ENCODE data around the gene ADCY7. TPM values are rescaled to one million over a fixed set of nuclear protein-coding genes. Genes with fewer than 3 reads are reported as not detected.
A peak's percentile ranks its signal among the peaks of the same experiment; 100 is the strongest.

ADCY7 gene
- total RNA-seq, 1 experiment from 2014 or later, result 4.0 TPM

DNA sequence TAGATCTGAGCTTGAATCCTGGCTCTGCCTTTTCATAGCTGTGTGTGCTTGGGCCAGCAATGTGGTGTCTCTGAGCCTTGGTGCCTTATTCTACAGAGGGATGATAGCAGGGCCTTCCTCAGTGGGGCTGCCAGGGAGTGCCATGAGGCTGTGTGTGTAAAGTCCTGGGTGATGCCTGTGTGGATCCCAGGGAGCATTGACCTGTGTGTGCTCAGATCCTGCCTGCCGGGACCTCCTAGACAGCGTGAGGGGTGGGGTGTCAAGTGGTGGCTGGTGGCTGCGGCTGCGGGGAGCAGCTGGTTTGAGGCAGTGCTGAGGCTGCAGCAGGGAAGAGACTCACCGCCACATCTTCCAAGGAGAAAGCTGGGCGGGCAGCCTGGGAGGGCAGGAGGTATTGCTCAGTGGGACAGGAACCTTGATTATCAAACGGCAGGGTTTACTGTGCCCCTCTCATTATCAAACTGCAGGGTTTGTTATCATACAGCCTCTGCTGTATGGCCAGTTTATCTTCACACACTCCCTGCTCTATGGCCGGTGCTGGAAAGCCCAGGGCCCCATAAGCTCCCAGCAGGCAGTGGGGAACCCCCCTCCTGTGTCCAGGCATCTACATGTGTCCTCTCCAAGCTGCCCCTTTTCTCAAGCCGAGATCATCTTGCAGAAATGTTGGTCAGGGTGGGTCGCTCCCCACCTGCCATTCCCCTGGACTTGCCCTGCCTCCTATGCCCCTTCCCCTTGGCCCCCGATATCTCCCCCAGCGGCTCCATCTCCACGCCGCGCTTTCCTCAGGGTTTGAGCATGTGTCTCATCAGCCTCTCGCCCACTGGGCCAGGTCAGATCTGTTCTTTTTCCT, 3.1 kb upstream of the ADCY7 start:
- Histone ChIP-seq H3K23ac (ENCODE audit: insufficient read length, low read depth, low read length) (no peak overlapping the region), H3K4me2 (ENCODE audit: insufficient read depth, insufficient read length, low read length) (no peak overlapping the region), H2BK120ac (ENCODE audit: low read depth, low read length, poor library complexity, severe bottlenecking) (no peak overlapping the region), H3T11ph (ENCODE audit: low read length) (no peak overlapping the region), H2BK20ac (ENCODE audit: low read depth, low read length, poor library complexity, severe bottlenecking) (no peak overlapping the region), H2BK5ac (ENCODE audit: insufficient read length, low read length) (no peak overlapping the region), H4K20me1 (ENCODE audit: control insufficient read depth, insufficient read depth, insufficient read length) (no peaks in the 10 kb centered on the region), H4K91ac (ENCODE audit: insufficient read length, low read depth, low read length) (no peak overlapping the region), H3K79me1 (ENCODE audit: insufficient read depth, low read depth, low read length, poor library complexity, severe bottlenecking) (no peaks in the 10 kb centered on the region), H3K56ac (ENCODE audit: insufficient read length, low read depth, low read length) (no peak overlapping the region), H3K27me3 (ENCODE audit: insufficient read depth, low read length) (no peaks in the 10 kb centered on the region), H3K9ac (ENCODE audit: extremely low read depth, insufficient read length, low read length) (no peak overlapping the region), H3K9me3 (ENCODE audit: control insufficient read depth, low read depth, low read length) (no peaks in the 10 kb centered on the region), H2BK12ac (ENCODE audit: insufficient read length, low read depth, low read length) (no peak overlapping the region), H3K79me2 (ENCODE audit: insufficient read depth, low read length) (no peaks in the 10 kb centered on the region), H3K4ac (ENCODE audit: low read depth, low read length) (no peak overlapping the region), H3K4me1 (ENCODE audit: insufficient read depth, low read length) (peaks cover 2% of the 10 kb centered on the region; the same call in 1 of the 2 replicates), H3K18ac (ENCODE audit: insufficient read length, low read depth, low read length) (no peak overlapping the region), H3K14ac (ENCODE audit: insufficient read depth, low read length) (no peak overlapping the region; the same call in 1 of the 2 replicates), H2AFZ (ENCODE audit: low read length) (no peak overlapping the region), H3K27ac (ENCODE audit: insufficient read length, low read depth, low read length) (no peak overlapping the region), H4K8ac (replicated peaks; ENCODE audit: insufficient read length, low read depth, low read length) (no peak overlapping the region), H2BK15ac (ENCODE audit: low read depth, low read length) (no peak overlapping the region), H3K23me2 (ENCODE audit: insufficient read length, low read depth, low read length, poor library complexity, severe bottlenecking) (no peaks in the 10 kb centered on the region), H2AK5ac (ENCODE audit: insufficient read length, low read length) (no peak overlapping the region), H4K5ac (ENCODE audit: insufficient read length, low read depth, low read length) (no peak overlapping the region)
- no CpG with 5 or more reads among the region's 16 CpGs for WGBS (ENCODE audit: extremely low coverage, insufficient read length, low lambda C conversion rate)
- peaks cover 15 to 40% of the 10 kb centered on the region in 2 experiments for H3K4me1 Mint-ChIP-seq
- DNase-seq, result no peak
- no peaks in the 10 kb centered on the region for H3K36me3 Mint-ChIP-seq (ENCODE audit: insufficient read depth in 1 of 3, low read depth in 3 of 3)
- peaks cover 0 to 2% of the 10 kb centered on the region in 2 experiments; a peak in 1 of 5 replicates for H3K9me3 Mint-ChIP-seq
- H3K27ac Mint-ChIP-seq, result peak overlapping the region in 2 of 3 experiments; percentile 49 to 74; a peak in 3 of 7 replicates
- peaks cover 3% of the 10 kb centered on the region; the same call in 1 of the 2 replicates for H3K27me3 Mint-ChIP-seq (ENCODE audit: low read depth)
- H3K4me3 Mint-ChIP-seq, result no peak overlapping the region
- TF ChIP-seq, protein P1, sequence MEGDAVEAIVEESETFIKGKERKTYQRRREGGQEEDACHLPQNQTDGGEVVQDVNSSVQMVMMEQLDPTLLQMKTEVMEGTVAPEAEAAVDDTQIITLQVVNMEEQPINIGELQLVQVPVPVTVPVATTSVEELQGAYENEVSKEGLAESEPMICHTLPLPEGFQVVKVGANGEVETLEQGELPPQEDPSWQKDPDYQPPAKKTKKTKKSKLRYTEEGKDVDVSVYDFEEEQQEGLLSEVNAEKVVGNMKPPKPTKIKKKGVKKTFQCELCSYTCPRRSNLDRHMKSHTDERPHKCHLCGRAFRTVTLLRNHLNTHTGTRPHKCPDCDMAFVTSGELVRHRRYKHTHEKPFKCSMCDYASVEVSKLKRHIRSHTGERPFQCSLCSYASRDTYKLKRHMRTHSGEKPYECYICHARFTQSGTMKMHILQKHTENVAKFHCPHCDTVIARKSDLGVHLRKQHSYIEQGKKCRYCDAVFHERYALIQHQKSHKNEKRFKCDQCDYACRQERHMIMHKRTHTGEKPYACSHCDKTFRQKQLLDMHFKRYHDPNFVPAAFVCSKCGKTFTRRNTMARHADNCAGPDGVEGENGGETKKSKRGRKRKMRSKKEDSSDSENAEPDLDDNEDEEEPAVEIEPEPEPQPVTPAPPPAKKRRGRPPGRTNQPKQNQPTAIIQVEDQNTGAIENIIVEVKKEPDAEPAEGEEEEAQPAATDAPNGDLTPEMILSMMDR (conservative IDR thresholded peaks at IDR 0.05), result no peak

Data from H9 (cell line).